ENCODE data around the gene PTGR2.

The PTGR2 gene

DNA sequence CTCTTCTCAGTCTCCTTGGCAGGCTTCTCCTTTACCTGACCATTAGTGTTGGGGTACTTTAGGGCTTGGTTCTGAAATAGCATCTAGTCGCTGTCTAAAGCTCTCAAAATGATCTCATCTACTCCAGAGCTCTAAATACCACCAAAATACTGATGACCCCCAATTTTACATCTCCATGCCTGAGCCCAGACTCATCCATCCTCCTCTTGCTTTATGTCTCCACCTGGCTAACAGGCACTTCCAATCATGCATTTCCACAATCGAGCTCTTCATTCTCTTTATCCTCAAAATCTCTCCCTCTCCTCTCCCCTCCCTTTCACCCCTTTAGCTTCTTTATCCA lies 40.5 kb upstream of the PTGR2 start:
- Histone ChIP-seq H3K4me3 (ENCODE audit: insufficient read depth, low read length, poor library complexity, severe bottlenecking) (no peak overlapping the region), H3K4me2 (ENCODE audit: low read depth, low read length, poor library complexity, severe bottlenecking) (no peak overlapping the region), H3K9me3 (ENCODE audit: insufficient read depth, low read length) (no peaks in the 10 kb centered on the region), H3K9me2 (replicated peaks; ENCODE audit: insufficient read depth, low read length) (no peaks in the 10 kb centered on the region), H3K36me3 (ENCODE audit: low read length) (no peaks in the 10 kb centered on the region), H3K27me3 (ENCODE audit: low read length) (no peaks in the 10 kb centered on the region), H3K27ac (ENCODE audit: low read depth, low read length) (no peak overlapping the region), H4K20me1 (ENCODE audit: low read depth, low read length) (no peaks in the 10 kb centered on the region), H3F3A (ENCODE audit: insufficient read depth) (no peaks in the 10 kb centered on the region), H3K79me2 (ENCODE audit: insufficient read depth, low read length) (no peaks in the 10 kb centered on the region), H3K9ac (ENCODE audit: low read length) (no peak overlapping the region), H2AFZ (ENCODE audit: low read depth, low read length, severe bottlenecking) (no peak overlapping the region)
- no peak for TF ChIP-seq EZH2phosphoT487 (conservative IDR thresholded peaks at IDR 0.05; ENCODE audit: low read length)
- no peak for TF ChIP-seq CTCF (IDR thresholded peaks at IDR 0.05; ENCODE audit: insufficient read depth, low read length, poor library complexity, severe bottlenecking)

- Histone ChIP-seq H3K36me3 (ENCODE audit: low read length) (no peaks in the 10 kb centered on the region), H2AFZ (ENCODE audit: low read depth, low read length, severe bottlenecking) (no peak overlapping the region), H3K9ac (ENCODE audit: low read length) (no peak overlapping the region), H3K9me3 (ENCODE audit: insufficient read depth, low read length) (no peaks in the 10 kb centered on the region), H3K27ac (ENCODE audit: low read depth, low read length) (no peak overlapping the region), H3K4me2 (ENCODE audit: low read depth, low read length, poor library complexity, severe bottlenecking) (no peak overlapping the region), H3K4me3 (ENCODE audit: insufficient read depth, low read length, poor library complexity, severe bottlenecking) (no peak overlapping the region), H3K79me2 (ENCODE audit: insufficient read depth, low read length) (no peaks in the 10 kb centered on the region), H3K9me2 (replicated peaks; ENCODE audit: insufficient read depth, low read length) (no peaks in the 10 kb centered on the region), H4K20me1 (ENCODE audit: low read depth, low read length) (no peaks in the 10 kb centered on the region), H3K27me3 (ENCODE audit: low read length) (no peaks in the 10 kb centered on the region), H3F3A (ENCODE audit: insufficient read depth) (no peaks in the 10 kb centered on the region)
- TF ChIP-seq CTCF (IDR thresholded peaks at IDR 0.05; ENCODE audit: insufficient read depth, low read length, poor library complexity, severe bottlenecking) = no peak
- TF ChIP-seq EZH2phosphoT487 (conservative IDR thresholded peaks at IDR 0.05; ENCODE audit: low read length) = no peak
These were observed 37.5 kb upstream of the PTGR2 start for GRCh38 chr14:73814153-73814552.

GRCh38 chr14:73815849-73816248 lies 35.8 kb upstream of the PTGR2 start:
- Histone ChIP-seq H3K79me2 (ENCODE audit: insufficient read depth, low read length) (no peaks in the 10 kb centered on the region), H3K9ac (ENCODE audit: low read length) (no peak overlapping the region), H3K9me2 (replicated peaks; ENCODE audit: insufficient read depth, low read length) (no peaks in the 10 kb centered on the region), H3K4me3 (ENCODE audit: insufficient read depth, low read length, poor library complexity, severe bottlenecking) (no peak overlapping the region), H3K4me2 (ENCODE audit: low read depth, low read length, poor library complexity, severe bottlenecking) (no peak overlapping the region), H3K27ac (ENCODE audit: low read depth, low read length) (no peak overlapping the region), H4K20me1 (ENCODE audit: low read depth, low read length) (no peaks in the 10 kb centered on the region), H3K36me3 (ENCODE audit: low read length) (no peaks in the 10 kb centered on the region), H3F3A (ENCODE audit: insufficient read depth) (no peaks in the 10 kb centered on the region), H3K9me3 (ENCODE audit: insufficient read depth, low read length) (no peaks in the 10 kb centered on the region), H2AFZ (ENCODE audit: low read depth, low read length, severe bottlenecking) (no peak overlapping the region), H3K27me3 (ENCODE audit: low read length) (no peaks in the 10 kb centered on the region)
- TF ChIP-seq CTCF (IDR thresholded peaks at IDR 0.05; ENCODE audit: insufficient read depth, low read length, poor library complexity, severe bottlenecking) (no peak), EZH2phosphoT487 (conservative IDR thresholded peaks at IDR 0.05; ENCODE audit: low read length) (no peak)

DNA sequence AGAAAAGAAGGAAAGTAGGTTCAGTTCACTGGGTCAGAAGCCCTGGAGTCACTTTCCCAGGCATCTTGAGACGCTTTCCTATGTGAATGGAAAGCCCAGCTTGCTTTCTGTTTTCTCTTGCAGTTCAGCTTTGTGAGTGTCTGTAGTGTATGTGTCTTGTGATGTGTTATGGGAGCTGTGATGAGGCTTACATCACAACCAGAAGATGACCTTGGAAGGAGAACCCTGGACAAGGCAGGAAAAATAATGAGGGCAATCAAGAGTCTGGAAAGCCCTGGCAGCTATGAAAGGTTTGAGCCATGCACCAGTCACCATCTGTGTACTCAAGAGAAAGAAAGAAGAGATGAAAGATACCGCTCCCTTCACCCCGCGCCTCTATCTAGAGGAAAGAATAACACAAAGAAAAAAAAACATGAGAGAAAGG lies 35.2 kb upstream of the PTGR2 start:
- Histone ChIP-seq H3K9me3 (ENCODE audit: insufficient read depth, low read length) (no peaks in the 10 kb centered on the region), H3K4me3 (ENCODE audit: insufficient read depth, low read length, poor library complexity, severe bottlenecking) (no peak overlapping the region), H3K9me2 (replicated peaks; ENCODE audit: insufficient read depth, low read length) (no peaks in the 10 kb centered on the region), H3K9ac (ENCODE audit: low read length) (no peak overlapping the region), H3K79me2 (ENCODE audit: insufficient read depth, low read length) (no peaks in the 10 kb centered on the region), H4K20me1 (ENCODE audit: low read depth, low read length) (no peaks in the 10 kb centered on the region), H3K27me3 (ENCODE audit: low read length) (no peaks in the 10 kb centered on the region), H3K36me3 (ENCODE audit: low read length) (no peaks in the 10 kb centered on the region), H3K27ac (ENCODE audit: low read depth, low read length) (no peak overlapping the region), H2AFZ (ENCODE audit: low read depth, low read length, severe bottlenecking) (no peak overlapping the region), H3K4me2 (ENCODE audit: low read depth, low read length, poor library complexity, severe bottlenecking) (no peak overlapping the region), H3F3A (ENCODE audit: insufficient read depth) (no peaks in the 10 kb centered on the region)
- TF ChIP-seq CTCF (IDR thresholded peaks at IDR 0.05; ENCODE audit: insufficient read depth, low read length, poor library complexity, severe bottlenecking) = no peak
- no peak for TF ChIP-seq EZH2phosphoT487 (conservative IDR thresholded peaks at IDR 0.05; ENCODE audit: low read length)

Measured in SU-DHL-6 (cell line).